OCI-M2 (cell line): ENCODE data around the gene ZNF609.
"Not testable (repeated sequence)": the region's sequence is repeated elsewhere in the genome, so short reads cannot be mapped to it uniquely, and the experiment has no call there.

Source experiments
- DNase-seq: peaks from one replicate; lab custom pipeline; 2025; ENCODE audit not compliant: unreplicated experiment; lab: John Stamatoyannopoulos, UW

The ZNF609 gene

DNA sequence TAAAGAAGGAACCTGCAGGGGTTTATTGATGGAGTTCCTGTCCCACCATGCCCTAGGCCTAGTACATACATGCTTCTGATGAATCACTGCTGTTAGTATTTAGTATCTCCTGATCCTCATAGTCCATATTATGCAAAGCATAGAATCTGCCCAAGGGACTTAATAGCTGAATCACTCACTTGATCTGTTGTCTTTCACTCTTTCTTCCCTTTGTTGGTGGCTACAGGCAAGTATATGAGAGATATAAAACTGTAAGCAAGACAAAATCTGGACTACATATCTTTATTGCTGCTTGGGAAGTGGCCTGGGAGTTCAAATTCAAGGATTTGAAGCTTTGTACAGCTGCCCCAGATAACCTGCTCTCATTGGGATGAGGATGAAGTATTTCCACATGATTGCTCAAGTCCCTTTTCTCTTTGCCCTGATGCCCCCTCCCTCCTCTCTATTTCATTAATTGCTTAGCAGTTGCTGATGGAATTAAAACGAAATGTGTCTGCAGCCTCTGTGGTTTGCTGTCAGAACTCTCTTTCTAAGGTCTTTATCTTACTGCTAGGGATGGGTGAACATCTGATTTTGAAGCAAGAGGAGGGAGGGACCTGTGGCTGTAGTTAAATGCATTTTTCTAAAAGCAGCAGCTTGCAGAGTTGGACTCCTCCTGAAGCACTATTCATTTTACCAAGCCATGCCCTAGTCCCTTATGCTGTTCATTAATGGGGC is 114.1 kb downstream of the ZNF609 start:
- no peak for DNase-seq

DNA sequence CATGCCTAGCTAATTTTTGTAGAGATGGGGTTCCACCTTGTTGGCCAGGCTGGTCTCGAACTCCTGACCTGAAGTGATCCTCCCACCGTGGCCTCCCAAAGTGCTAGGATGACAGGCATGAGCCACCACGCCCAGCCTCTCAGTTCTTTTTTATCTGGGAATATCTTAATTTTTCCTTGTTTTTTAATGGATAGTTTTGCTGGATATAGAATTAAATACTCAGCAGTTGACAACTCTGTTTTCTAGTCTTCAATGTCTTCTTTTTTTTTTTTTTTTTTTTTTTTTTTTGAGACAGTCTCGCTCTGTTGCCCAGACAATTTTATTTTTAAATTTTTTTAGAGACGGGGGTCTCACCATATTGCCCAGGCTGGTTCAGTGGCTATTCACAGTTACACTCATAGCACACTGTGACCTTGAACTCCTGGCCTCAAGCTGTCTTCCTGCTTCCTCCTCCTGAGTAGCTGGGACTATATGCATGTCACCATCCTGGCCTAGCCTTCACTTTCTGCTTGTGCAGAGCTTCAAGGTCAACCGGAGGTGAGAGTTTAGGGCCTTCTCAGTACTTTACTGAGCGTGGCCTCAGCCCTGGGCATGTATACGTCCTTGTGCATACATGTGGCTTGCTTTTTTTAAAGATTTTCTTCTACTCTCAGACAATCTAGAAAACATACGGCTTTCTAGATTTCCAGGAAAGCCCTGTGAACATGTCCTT is 120.5 kb downstream of the ZNF609 start:
- no peak for DNase-seq

DNA sequence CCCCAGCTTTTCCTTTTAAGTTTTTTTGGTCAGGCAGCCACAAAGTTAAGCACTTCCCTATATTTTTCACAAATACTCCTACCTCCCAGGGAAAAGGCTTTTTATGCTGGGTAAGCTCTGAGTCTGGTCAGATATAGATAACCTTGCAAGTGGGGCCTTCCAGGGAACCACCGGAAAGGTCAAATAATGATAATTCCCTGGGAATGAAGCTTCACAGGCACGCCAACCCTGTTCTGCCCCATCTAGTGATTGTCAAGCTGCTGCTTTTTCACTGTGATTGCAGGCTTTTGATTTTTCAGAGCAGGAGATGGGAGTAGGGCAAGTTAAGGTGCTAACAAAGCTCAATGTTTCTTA is 121.0 kb downstream of the ZNF609 start:
- no peak for DNase-seq

DNA sequence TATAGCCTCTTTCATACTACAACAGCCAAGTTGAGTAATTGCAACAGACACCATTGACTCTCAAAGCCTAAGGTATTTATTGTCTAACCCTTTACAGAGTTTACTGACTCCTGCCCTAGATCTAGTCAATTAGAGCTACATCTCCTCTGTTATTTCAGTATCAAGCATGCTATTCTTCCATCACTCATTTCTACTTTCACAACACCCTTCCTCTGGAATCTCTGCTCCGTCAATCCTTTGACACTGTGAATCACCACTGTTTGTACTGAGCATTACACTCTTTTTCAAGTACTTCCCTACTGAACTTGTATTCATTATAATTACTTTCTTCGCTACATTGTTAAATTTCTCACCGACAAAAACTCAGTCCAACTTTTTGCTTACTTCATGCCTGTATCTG is 121.8 kb downstream of the ZNF609 start:
- no peak for DNase-seq

DNA sequence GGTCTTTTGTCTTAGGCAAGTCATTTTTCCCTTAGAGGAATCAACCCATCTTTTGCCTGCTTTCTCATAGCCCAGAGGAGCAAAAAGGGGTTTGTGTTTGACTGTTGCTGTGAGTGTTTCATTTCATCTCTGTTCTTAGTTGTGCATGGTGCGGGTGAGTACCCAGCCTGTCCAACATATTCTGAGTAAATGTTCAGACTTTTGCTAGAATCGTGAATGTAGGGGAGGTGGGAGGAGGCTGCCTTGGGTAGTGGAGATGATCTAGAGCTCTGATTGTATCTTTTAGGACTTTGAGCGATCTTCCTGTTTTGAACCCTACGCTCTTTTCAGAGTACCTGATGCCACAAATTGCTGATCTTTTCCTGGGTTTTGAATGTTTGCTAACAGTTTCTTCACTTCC is 123.1 kb downstream of the ZNF609 start:
- DNase-seq, result no peak

DNA sequence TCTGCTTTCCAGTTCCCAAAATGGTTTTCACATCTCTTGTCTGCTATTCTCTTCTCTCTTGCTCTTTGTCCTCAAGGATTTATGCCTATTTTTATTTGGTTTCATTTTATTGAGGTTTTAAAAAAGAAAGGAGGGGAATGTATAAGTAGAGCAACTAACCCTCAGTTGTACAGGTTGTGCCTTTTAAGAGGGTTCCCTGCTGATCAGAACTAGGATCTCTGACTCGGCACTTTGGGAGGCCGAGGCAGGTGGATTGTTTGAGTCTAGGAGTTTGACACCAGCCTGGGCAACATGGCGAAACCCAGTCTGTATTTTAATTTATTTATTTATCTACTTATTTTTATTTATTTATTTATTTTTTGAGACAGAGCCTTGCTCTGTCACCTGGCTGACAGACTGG is 123.6 kb downstream of the ZNF609 start:
- no peak for DNase-seq

DNA sequence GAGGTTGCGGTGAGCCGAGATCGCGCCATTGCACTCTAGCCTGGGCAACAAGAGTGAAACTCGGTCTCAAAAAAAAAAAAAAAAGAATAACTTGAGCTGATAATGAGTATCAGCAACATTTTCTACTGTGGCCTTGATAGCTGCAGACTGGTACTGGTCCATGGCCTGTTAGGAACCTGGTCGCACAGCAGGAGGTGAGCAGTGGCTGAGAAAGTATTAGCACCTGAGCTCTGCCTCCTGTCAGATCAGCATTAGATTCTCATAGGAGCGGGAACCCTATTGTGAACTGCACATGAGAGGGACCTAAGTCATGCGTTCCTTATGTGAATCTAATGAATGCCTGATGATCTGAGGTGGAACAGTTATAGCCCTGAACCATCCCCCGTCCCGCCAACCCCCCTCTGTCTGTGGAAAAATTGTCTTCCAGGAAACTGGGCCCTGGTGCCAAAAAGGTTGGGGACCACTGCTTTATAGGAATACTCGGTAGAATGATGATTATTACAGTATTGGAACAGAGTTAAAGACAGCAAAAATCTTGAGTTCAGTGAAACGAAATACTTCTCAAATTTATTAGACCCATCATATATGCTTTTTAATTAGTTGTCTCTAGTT is 126.0 kb downstream of the ZNF609 start:
- no peak for DNase-seq

DNA sequence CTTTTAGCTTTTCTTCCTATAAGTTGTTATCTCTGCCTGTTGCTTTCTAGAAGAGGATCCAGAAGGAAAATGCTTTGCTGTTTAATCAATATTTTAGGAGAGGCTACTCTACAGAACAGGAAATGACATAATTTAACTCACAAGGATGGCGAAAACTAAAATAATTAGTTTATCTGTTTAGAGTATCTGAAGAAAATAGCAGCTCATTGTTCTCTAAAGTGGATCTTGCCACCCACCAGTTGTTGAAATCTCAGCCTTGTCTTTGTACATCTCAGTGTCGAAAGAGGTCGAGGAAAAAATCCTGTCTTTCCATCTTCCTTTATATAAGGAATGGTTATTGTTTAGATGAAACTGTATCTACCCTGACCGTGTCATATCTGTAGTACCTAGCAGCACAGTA is 126.6 kb downstream of the ZNF609 start:
- DNase-seq, result no peak

DNA sequence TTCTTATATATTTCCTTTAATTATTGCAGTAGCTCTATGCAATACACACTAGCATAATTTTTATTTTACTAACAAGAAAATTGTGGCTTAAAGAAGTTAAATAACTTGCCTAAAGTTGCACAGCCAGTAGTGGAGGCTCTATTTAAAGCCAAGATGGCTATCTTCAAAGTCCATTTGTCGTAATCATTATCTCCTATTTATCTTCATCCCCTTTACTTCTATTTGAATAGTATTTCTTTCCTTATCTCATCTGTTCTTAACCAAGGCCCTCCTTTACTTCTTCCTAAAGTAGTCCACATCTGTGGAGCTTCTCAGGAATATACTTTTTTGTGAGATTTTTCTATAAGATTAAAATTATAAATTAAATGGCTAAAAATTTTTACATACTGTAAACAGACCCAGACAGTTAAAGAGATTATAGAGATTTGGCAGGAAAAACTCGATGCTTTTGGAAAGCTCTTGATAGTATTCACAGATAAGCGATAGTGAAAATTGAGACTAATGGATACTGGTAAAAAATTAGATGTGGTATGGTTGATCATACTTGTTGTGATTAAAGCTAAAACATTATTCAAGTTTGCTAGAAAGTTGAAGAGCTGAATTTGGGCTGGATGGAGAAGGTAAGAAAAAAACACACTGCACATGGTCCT is 129.2 kb downstream of the ZNF609 start:
- DNase-seq, result no peak

DNA sequence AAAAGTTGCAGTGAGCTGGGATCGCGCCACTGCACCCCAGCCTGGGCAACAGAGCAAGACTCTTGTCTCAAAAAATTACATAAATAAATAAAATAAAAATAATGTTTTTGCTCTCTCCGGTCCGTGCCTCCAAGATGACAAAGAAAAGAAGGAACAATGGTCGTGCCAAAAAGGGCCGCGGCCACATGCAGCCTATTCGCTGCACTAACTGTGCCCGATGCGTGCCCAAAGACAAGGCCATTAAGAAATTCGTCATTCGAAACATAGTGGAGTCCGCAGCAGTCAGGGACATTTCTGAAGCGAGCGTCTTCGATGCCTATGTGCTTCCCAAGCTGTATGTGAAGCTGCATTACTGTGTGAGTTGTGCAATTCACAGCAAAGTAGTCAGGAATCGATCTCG is 132.5 kb downstream of the ZNF609 start:
- DNase-seq, result not testable (repeated sequence)

DNA sequence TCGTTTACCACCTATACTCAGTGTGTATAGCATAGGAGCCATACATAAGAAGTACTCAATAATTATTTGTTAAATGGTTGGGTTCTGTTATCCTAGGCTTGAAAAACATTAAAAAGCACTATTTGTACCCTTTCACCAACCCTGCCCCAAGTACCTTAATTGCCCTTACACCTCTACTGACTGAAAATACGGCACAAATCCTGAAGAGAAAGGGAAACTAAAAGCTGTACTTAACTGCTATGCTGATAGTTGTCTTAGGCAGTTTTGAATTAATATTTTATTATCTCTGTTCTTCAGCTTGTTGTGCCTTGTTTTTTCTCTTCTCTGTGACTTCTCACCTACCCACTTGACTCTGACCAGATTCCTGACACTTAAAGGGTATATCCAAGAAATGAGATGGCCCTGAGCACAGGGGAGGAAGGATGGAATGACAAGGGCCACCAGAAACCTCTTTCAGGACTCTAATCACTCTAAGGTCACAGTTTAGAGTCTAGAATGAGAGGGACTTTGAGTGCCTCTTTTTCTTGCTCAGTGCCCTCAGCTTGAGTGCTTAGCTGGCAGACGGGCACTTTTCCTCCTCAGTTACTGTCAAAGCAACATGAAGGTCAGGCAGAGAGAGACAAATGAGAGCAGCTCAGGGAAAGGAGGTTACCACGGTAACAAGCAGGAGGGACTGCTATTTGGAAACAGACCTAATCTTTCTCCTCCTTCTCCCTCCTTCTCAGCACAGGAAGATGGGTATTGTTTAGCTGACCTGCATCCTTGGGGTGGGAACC is 136.5 kb downstream of the ZNF609 start:
- DNase-seq, result no peak

DNA sequence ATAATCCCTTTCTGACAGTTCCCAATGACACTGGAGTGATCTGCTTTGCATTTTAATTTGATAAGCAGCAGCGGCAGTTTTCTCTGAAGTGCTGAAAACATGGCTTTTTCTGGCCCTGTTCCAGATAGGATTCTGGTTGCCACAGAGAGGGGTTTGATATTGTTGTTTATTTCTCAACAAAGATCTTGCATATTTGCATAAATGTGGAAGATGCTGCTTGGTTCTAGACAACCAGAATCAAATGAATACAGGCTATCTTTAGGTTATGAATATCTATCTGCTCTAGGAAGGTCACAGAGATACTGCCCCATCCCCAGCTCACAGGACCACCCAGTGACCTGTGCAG is 137.1 kb downstream of the ZNF609 start:
- DNase-seq, result no peak

DNA sequence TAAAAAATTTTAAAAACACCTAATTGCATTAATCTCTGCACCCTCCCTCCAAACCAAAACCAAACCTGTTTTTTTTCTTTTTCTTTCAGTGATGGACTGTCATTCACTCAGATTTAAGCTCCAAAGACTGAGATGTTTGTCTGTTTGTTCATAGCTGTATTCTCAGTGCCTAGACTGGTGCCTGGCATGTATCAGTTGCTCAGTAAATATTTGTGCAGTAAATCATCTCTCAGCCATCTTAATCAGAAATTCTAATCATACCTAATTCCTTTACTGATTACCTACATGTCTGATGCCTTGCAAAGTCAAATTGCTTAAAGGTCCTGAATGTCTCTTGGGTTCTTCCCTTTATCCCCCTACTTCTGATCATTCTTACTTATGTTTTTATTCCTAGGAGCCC is 138.8 kb downstream of the ZNF609 start:
- no peak for DNase-seq

DNA sequence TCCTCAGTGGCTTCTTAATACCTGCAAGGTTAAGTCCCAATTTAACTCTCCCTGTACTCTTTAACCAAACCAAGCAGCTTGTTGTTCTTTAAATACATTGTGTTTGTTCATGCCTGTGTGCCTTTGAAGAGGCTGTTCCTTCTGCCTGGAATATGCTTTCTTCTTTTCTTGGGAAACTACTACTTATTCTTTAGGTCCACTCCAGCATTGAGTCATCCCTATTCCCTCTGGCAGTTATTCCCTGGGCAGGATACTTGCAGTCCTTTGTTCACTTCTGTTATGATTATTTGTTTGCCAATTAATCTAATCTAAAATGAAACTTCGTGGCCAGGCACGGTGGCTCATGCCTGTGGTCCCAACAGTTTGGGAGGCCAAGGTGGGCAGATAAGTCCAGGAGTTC is 139.3 kb downstream of the ZNF609 start:
- no peak for DNase-seq

DNA sequence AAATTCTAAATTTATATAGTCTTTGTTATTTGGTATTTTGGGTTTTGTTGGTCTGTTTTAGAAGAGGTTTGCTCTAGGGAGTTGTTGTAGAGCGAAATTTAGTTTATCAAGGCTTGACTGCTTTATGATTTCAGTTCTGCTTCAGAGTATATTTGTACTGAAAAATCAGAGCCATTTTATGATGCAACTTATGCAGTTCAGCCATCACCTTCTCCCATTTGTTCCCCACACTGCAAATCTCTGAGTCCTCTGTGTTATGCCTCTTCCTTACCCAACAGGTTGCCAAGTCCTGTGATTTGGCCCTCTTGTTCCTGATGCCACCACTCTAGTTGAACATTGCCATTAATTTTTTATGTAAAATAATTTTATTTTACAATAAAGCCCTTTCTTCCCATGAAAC is 140.4 kb downstream of the ZNF609 start:
- DNase-seq, result no peak

DNA sequence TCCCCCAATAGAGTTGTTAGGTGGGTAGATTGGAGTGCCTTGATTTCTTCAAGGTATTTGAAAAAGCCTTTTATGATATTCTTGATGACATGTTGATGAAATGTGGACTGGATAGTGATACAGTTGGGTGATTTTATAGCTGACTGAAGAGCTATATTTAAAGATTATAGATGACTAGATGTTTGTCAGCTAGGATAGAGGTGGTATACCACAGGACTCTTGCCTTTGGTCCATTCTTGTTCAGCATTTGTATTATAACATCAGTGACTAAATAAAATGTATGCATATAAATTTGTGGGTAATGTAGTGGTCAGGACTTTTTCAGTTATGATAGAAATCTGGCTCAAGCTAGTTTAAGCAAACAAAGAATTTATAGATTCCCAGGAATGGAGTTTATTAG is 143.9 kb downstream of the ZNF609 start:
- no peak for DNase-seq

DNA sequence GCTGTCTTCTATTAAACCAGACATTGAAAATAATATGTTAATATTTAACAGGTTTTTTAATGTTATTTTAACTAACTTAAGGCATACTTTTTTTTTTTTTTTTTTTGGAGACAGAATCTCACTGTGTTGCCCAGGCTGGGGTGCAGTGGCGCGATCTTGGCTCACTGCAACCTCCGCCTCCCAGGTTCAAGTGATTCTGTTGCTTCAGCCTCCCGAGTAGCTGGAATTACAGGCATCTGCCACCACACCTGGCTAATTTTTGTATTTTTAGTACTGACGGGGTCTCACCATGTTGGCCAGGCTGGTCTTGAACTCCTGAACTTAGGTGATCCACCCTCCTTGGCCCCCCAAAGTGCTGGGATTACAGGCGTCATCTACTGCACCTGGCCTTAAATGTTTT is 147.0 kb downstream of the ZNF609 start:
- DNase-seq, result not testable (repeated sequence)

DNA sequence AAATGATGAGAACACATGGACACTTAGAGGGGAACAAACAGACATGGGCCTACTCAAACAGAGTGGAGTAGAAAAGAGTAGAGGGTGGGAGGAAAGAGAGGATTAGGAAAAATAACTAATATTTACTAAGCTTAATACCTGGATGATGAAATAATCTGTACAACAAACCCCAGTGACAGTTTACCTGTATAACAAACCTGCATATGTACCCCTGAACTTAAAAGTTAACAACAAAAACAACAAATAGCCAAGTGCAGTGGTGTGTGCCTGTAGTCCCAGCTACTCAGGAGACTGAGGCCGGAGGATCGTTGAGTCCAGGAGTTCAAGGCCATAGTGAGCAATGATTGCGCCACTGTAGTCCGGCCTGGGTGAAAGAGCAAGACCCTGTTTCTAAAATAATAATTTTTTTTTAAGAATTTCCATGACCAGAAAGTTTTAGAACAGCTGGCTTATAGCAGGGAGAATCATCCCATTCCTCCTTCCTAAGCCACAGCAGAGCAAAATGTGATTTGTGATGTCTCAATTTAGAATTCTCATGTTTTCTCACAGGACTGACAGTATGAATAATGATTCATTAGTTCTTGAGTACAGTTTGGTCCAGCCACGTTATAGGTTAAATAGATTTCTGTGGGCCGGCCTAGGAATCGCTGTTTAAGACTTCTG is 150.0 kb downstream of the ZNF609 start:
- DNase-seq, result no peak

DNA sequence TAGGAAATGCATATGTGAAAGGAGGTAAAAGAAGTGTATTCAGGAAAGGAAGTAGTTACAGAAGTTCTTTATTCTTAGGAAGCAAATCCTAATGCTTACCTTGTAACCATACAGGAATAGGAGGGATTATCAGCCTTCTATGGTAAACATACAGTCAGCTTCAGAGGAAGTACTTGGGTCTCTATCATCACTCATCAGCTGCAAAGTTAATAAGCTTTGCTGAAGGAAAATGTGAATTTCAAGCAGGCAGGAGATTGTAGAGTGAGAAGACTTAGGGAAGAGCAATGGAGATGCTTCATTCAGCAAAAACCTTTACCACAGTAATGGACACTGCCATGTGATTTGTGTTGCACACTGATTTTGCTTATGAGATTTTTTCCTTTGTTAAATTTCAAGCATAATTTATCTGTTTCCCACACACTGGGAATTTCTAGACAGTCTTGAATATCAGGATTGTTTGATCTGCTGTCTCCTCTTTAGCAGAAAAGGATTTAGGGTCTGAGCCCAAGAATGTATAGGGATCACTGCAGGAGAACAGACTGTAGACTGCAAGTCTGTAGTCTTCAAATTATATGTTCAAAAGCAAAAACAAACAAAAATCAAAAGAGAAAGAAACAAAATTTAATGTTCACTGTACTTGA is 150.8 kb downstream of the ZNF609 start:
- DNase-seq, result no peak

DNA sequence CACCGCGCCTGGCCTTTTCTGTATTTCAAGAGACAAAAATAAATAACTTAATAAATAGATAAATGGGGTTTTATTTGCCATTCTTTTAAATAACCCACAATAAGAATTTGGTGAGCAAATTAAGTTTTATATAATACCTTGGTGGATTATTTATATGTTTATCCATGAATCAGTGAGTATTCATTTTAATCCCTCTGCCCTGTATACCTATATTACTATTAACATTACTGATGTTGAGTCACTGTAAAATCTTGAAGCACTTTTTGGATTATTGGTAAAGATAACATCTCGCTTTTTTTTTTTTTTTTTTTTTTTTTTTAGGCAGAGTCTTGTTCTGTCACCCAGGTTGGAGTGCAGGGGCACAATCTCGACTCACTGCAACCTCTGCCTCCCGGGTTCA is 154.1 kb downstream of the ZNF609 start:
- DNase-seq, result no peak
